GM23338 (cell line): ENCODE results near the gene COP1.

Source experiments
- CREB1 ChIP-seq: fragments of 250-450 bp; sonication (Bioruptor Pico); IDR thresholded peaks from 2 replicates; pipeline ENCODE4 v1.5.0; 2020; ENCODE audit warnings: low read depth, mild to moderate bottlenecking, moderate library complexity
- CTCF ChIP-seq, 2 experiments: fragments of 200-600 bp in 1 of 2; sonication (generic) in 1 of 2; conservative IDR thresholded peaks; 2 replicates each; pipeline versions ENCODE4 v1.5.1 to v1.6.1; 2016 to 2017; ENCODE audit warnings: antibody characterized with exemption in 2 of 2, low read depth in 2 of 2, mild to moderate bottlenecking in 2 of 2, moderate library complexity in 1 of 2
- EZH2 ChIP-seq: fragments of 200-600 bp; sonication (generic); IDR thresholded peaks from one replicate; pipeline ENCODE4 v1.8.0; 2017; ENCODE audit warnings: antibody characterized with exemption, mild to moderate bottlenecking, low read depth; ENCODE audit not compliant: unreplicated experiment
- EZH2phosphoT487 ChIP-seq: fragments of 200-600 bp; sonication (generic); IDR thresholded peaks from one replicate; pipeline ENCODE4 v1.8.1; 2018; ENCODE audit warnings: antibody characterized with exemption; ENCODE audit not compliant: unreplicated experiment
- POLR2AphosphoS5 ChIP-seq: IDR thresholded peaks from 2 replicates; pipeline ENCODE4 v1.6.1; 2016; ENCODE audit warnings: antibody characterized with exemption, low read depth

- no peak for TF ChIP-seq CTCF (conservative IDR thresholded peaks at IDR 0.05; ENCODE audit: low read depth in 2 of 2)
- TF ChIP-seq EZH2: no peak
- TF ChIP-seq CREB1: no peak
- no peak for TF ChIP-seq POLR2AphosphoS5
- no peak for TF ChIP-seq EZH2phosphoT487
These were observed 226.0 kb downstream of the COP1 start for GRCh38 chr1:175981128-175981527.
